Activated CD8-positive, alpha-beta T cell treated with anti-CD3 and anti-CD28 coated beads for 36 hours (primary cell): ENCODE data around the gene SUMO3. TPM values are rescaled to one million over a fixed set of nuclear protein-coding genes. Genes with fewer than 3 reads are reported as not detected.

ENCODE experiments used
- ATAC-seq: fragments of 200-7000 bp; cut with Tn5 transposase; one replicate; pipeline ENCODE4 v1.10.0; 2021; ENCODE audit warnings: mild to moderate bottlenecking, moderate library complexity
- CTCF ChIA-PET: fragments of 350-600 bp; sonication (Branson Sonifier 250); formaldehyde crosslinking; loops from one replicate; lab custom pipeline; 2021; ENCODE audit warnings: antibody characterized with exemption; lab: Charles Lee
- POLR2A ChIA-PET: fragments of 350-600 bp; sonication (Branson Sonifier 250); formaldehyde crosslinking; loops from one replicate; lab custom pipeline; 2021; ENCODE audit warnings: antibody characterized with exemption; lab: Charles Lee
- DNase-seq: peaks from one replicate; pipeline ENCODE4 v3.0.0-alpha.2; 2020
- H3K27ac Mint-ChIP-seq: one replicate; pipeline ENCODE4 v1.8.0; 2021; ENCODE audit warnings: mild to moderate bottlenecking, mixed read lengths
- H3K27me3 Mint-ChIP-seq: one replicate; pipeline ENCODE4 v1.8.0; 2021; ENCODE audit warnings: mixed read lengths
- H3K36me3 Mint-ChIP-seq: one replicate; pipeline ENCODE4 v1.8.0; 2021; ENCODE audit warnings: low read depth, mixed read lengths
- H3K4me1 Mint-ChIP-seq: one replicate; pipeline ENCODE4 v1.8.0; 2021; ENCODE audit warnings: low read depth, mixed read lengths
- H3K4me3 Mint-ChIP-seq: one replicate; pipeline ENCODE4 v1.8.0; 2021; ENCODE audit warnings: mild to moderate bottlenecking, moderate library complexity, mixed read lengths
- H3K9me3 Mint-ChIP-seq: one replicate; pipeline ENCODE4 v1.8.0; 2021; ENCODE audit warnings: mixed read lengths
- CTCF ChIP-seq: fragments of 200-600 bp; IDR thresholded peaks from one replicate; pipeline ENCODE4 v1.8.0; 2022; ENCODE audit warnings: antibody characterized with exemption, mild to moderate bottlenecking
- intact Hi-C: fragments of 100-400 bp; cut with micrococcal nuclease; formaldehyde crosslinking; loops from one replicate; pipeline ENCODE4 v1.10.0; 2022
- total RNA-seq, 2 experiments: library from RNA; stranded (reverse); gene quantifications; one replicate each; pipeline ENCODE4 v1.2.3, GENCODE V29; 2021

The SUMO3 gene
- total RNA-seq, 2 experiments from 2014 or later: 69.8 to 72.9 TPM

GRCh38 chr21:44844256-44844655 lies 26.4 kb upstream of the SUMO3 start:
- Mint-ChIP-seq H3K27me3 (no peaks in the 10 kb centered on the region), H3K4me1 (peaks cover 19% of the 10 kb centered on the region), H3K27ac (no peak overlapping the region), H3K4me3 (no peak overlapping the region), H3K9me3 (no peaks in the 10 kb centered on the region), H3K36me3 (peaks cover 3% of the 10 kb centered on the region)
- ATAC-seq (no peak), DNase-seq (no peak)
- CTCF ChIA-PET: no interaction called here
- intact Hi-C loops: no loop called here
- POLR2A ChIA-PET: no interaction called here
- TF ChIP-seq CTCF: no peak

DNA sequence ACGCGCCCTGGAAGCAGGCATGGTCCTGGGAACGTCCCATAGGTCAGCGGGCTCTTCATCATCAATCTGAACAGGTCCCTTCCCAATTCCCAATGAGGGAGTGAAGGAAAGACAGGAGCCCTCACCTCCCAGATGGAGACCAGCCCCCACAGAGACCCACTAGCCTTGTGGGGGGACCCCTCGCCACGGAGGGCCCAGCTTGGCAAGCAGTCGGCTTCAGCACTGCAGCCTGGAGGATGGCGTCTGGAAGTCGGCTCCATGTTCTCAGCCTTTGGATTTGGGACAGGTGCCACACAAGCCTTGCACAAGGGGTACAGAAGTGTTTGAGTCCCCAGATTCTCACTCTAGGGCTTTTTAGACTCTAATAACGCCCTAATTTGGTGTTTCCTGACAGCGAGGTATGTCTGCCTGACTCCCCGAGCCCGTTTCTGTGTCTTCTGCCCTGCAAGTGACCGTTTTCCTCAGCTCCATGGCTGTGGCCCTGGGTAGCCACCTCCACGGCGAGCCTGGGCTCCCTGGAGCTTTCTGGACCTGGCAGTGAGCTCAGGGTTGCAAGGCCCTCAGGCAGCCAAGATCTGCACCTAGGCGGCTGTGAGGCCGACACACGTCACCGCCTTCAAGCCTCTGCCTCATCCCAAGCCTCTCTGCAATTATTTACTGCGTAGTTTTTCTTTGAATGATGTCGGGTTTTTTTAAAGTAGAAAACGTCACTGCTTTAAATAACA lies 25.0 kb upstream of the SUMO3 start:
- ChIA-PET CTCF (no interaction called here), POLR2A (interaction anchor here (0.6 kb wide), 1 partner anchor 46 kb away, joined by 3 read pairs; no protein-coding TSS in a partner anchor)
- TF ChIP-seq CTCF: no peak
- no peak for DNase-seq
- peaks cover 19% of the 10 kb centered on the region for H3K4me1 Mint-ChIP-seq
- ATAC-seq: no peak
- no peaks in the 10 kb centered on the region for H3K9me3 Mint-ChIP-seq
- H3K27me3 Mint-ChIP-seq: no peaks in the 10 kb centered on the region
- no peak overlapping the region for H3K4me3 Mint-ChIP-seq
- intact Hi-C loops: no loop called here
- H3K27ac Mint-ChIP-seq: no peak overlapping the region
- H3K36me3 Mint-ChIP-seq: no peaks in the 10 kb centered on the region

DNA sequence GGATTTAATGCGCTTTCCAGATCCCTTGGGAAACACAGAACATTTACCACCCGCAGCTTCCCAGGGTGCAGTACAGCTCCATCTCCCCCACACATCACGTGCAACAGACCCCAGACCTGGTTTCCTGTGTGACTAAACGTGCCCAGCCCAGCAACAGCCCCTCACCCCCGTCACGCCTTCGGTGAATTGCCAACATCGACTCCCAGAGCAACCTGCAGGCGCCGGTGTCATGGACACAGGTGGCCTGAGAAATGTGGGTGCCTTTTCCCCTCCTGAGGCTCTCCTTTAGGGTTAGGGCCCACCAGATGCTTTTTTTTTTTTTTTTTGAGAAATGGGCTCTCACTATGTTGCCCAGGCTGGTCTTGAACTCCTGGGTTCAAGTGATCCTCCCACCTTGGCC lies 24.2 kb upstream of the SUMO3 start:
- Mint-ChIP-seq H3K9me3 (no peaks in the 10 kb centered on the region), H3K4me1 (peaks cover 14% of the 10 kb centered on the region), H3K27me3 (no peaks in the 10 kb centered on the region), H3K4me3 (no peak overlapping the region), H3K27ac (no peak overlapping the region), H3K36me3 (no peaks in the 10 kb centered on the region)
- intact Hi-C loops: no loop called here
- no peak for DNase-seq
- ChIA-PET POLR2A (interaction anchor here (0.6 kb wide), 1 partner anchor 45 kb away, joined by 3 read pairs; no protein-coding TSS in a partner anchor), CTCF (no interaction called here)
- TF ChIP-seq CTCF: no peak
- no peak for ATAC-seq

DNA sequence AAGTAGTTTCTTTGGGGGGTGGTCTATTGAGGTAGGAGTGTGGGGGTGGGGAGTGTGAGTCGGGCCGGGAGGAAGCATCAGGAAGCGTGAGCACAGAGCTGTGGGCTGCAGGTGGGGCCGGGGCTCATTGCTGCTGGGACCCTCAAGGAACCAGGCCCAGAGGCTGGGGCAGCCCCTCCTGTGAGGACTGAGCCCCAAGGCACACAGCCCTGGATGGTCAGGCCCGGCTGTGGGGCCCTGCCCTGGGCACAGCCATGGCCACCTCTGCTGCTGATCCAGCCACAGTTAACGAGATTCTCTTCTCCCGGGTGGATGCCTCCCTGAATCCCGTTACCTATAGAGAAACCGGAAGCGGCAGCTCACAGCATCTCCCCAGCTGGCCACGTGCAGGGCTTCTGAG lies 22.9 kb upstream of the SUMO3 start:
- Mint-ChIP-seq H3K4me3 (no peak overlapping the region), H3K27me3 (no peaks in the 10 kb centered on the region), H3K9me3 (no peaks in the 10 kb centered on the region), H3K36me3 (no peaks in the 10 kb centered on the region), H3K4me1 (peaks cover 5% of the 10 kb centered on the region), H3K27ac (no peak overlapping the region)
- no peak for ATAC-seq
- no peak for DNase-seq
- intact Hi-C loops: no loop called here
- CTCF ChIA-PET: no interaction called here
- POLR2A ChIA-PET: interaction anchor here (0.8 kb wide), 1 partner anchor 18 kb away, joined by 3 read pairs; no protein-coding TSS in a partner anchor
- TF ChIP-seq CTCF: no peak

DNA sequence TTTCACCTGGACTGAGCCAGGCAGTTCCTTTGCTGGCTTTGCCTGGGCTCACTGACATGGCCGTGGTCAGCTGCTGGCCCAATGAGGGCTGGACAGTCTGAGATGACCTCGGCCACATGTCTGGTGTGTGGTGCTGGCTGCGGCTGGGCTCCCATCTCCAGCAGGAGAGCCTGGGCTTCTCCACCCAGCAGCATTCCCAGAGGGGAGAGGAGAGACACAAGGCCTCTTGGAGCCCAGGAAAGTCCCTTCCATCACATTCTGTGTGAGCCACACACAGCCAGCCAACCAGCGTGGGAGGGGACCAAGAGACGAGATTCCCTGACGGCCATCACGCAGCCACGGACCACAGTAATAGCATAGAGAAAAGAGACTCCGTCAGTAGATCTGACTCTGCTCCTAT lies 21.1 kb upstream of the SUMO3 start:
- TF ChIP-seq CTCF: no peak
- POLR2A ChIA-PET: no interaction called here
- Mint-ChIP-seq H3K27me3 (no peaks in the 10 kb centered on the region), H3K27ac (no peak overlapping the region), H3K4me1 (no peaks in the 10 kb centered on the region), H3K36me3 (no peaks in the 10 kb centered on the region), H3K4me3 (no peak overlapping the region), H3K9me3 (no peaks in the 10 kb centered on the region)
- DNase-seq: no peak
- intact Hi-C loops: no loop called here
- no peak for ATAC-seq
- CTCF ChIA-PET: no interaction called here
